PC-3 (cell line): Measurements from ENCODE around the gene ABCC8.

Experiments
- EZH2phosphoT487 ChIP-seq: fragments of 300-600 bp; sonication (generic); IDR thresholded peaks from 2 replicates; pipeline ENCODE4 v1.6.1; 2018; ENCODE audit warnings: mild to moderate bottlenecking, antibody characterized with exemption, low read length, borderline replicate concordance
- TF ChIP-seq, protein P1 (sequence below): fragments of 300-600 bp; sonication (generic); conservative IDR thresholded peaks from 2 replicates; pipeline ENCODE4 v1.5.1; 2017; ENCODE audit warnings: antibody characterized with exemption, low read depth, mild to moderate bottlenecking, low read length

DNA sequence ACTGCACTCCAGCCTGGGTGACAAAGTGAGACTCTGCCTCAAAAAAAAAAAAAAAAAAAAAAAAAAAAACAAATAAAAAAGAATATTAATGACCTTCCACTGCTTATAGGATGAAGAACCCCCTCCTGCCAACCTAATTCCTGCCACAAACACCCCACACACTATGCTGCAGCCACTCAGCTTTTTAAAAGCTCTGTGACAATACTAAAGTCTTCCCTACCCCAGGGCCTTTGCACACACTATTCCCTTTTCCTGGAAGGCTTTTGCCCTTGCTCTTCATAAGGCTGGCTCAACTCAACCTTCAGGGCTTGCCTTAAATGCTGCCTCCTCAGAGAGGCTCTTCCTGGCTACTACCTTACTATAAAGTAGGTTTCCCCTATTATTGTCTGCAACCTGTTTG is 77.4 kb downstream of the ABCC8 start:
- no peak for TF ChIP-seq EZH2phosphoT487
- TF ChIP-seq, protein P1, sequence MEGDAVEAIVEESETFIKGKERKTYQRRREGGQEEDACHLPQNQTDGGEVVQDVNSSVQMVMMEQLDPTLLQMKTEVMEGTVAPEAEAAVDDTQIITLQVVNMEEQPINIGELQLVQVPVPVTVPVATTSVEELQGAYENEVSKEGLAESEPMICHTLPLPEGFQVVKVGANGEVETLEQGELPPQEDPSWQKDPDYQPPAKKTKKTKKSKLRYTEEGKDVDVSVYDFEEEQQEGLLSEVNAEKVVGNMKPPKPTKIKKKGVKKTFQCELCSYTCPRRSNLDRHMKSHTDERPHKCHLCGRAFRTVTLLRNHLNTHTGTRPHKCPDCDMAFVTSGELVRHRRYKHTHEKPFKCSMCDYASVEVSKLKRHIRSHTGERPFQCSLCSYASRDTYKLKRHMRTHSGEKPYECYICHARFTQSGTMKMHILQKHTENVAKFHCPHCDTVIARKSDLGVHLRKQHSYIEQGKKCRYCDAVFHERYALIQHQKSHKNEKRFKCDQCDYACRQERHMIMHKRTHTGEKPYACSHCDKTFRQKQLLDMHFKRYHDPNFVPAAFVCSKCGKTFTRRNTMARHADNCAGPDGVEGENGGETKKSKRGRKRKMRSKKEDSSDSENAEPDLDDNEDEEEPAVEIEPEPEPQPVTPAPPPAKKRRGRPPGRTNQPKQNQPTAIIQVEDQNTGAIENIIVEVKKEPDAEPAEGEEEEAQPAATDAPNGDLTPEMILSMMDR, result no peak
